K562 (cell line): ENCODE results near the gene TBC1D17. TPM values are rescaled to one million over a fixed set of nuclear protein-coding genes. Genes with fewer than 3 reads are reported as not detected.

Experiments used
- BRCA1 ChIP-seq, 2 experiments: fragments of 450-650 bp in 1 of 2; sonication (generic) in 1 of 2; formaldehyde crosslinking in 1 of 2; IDR thresholded peaks; 2 replicates each; pipeline versions ENCODE4 v1.5.0 to v1.6.1; 2017 to 2020; ENCODE audit warnings: mild to moderate bottlenecking in 1 of 2, missing genetic modification reagents in 1 of 2
- CBX8 ChIP-seq: fragments of 200-600 bp; sonication (generic); IDR thresholded peaks from 2 replicates; pipeline ENCODE4 v1.6.1; 2012; ENCODE audit warnings: borderline replicate concordance, mixed run types, low read depth, mild to moderate bottlenecking, moderate library complexity, mixed read lengths, low read length, control low read depth, inconsistent platforms; ENCODE audit not compliant: poor library complexity, severe bottlenecking; ENCODE audit errors: extremely low read depth
- TBP ChIP-seq: optimal IDR thresholded peaks from 2 replicates; pipeline ENCODE3; 2011; ENCODE audit warnings: low read depth, low read length, improper control_type of control experiment
- TGIF2 ChIP-seq: sonication (generic); formaldehyde crosslinking; IDR thresholded peaks from 2 replicates; pipeline ENCODE4 v1.8.1; 2022; ENCODE audit warnings: mild to moderate bottlenecking, missing genetic modification reagents, moderate library complexity
- ZNF232 ChIP-seq: sonication (generic); formaldehyde crosslinking; IDR thresholded peaks from 2 replicates; pipeline ENCODE4 v1.8.0; 2022; ENCODE audit warnings: mild to moderate bottlenecking, missing genetic modification reagents
- polyA plus RNA-seq, 8 experiments: library from polyadenylated mRNA; depleted of rRNA in 4 of 8; stranded (reverse) in 5 of 8; unstranded in 3 of 8; fragments of >200 nt; fragmentation: Nextera tagmentation in 2 of 8; fragmentation: Illumina TruSeq in 1 of 8; extraction: Ambion mirVana in 2 of 8; extraction: Trizol in 1 of 8; gene quantifications; 2 replicates each; pipeline versions ENCODE4 v1.2.1 to v1.2.3, GENCODE V29; 2011 to 2014; ENCODE audit warnings: inconsistent platforms in 1 of 8, missing spikeins in 1 of 8
- total RNA-seq, 7 experiments: library from RNA; depleted of rRNA in 6 of 7; stranded (reverse); fragments of >200 nt in 6 of 7; fragmentation: Illumina TruSeq in 2 of 7; extraction: Trizol in 2 of 7; gene quantifications; 2 replicates each; pipeline versions ENCODE4 v1.2.1 to v1.2.3, GENCODE V29; 2011 to 2021; ENCODE audit warnings: low replicate concordance in 1 of 7
- TF ChIP-seq, protein P1 (sequence below): IDR thresholded peaks from 3 replicates; pipeline ENCODE4 v1.6.1; 2011; ENCODE audit warnings: borderline replicate concordance, mild to moderate bottlenecking, moderate library complexity; ENCODE audit not compliant: insufficient read length; ENCODE audit errors: extremely low read depth
- TF ChIP-seq, protein P2 (sequence below): sonication (generic); formaldehyde crosslinking; IDR thresholded peaks from 2 replicates; pipeline ENCODE4 v1.8.0; 2022; ENCODE audit warnings: mild to moderate bottlenecking, missing genetic modification reagents
- TF ChIP-seq, protein P3 (sequence below): sonication (generic); formaldehyde crosslinking; IDR thresholded peaks from 2 replicates; pipeline ENCODE4 v1.8.0; 2022; ENCODE audit warnings: mild to moderate bottlenecking, missing genetic modification reagents
- TF ChIP-seq, protein P4 (sequence below): sonication (generic); formaldehyde crosslinking; IDR thresholded peaks from 2 replicates; pipeline ENCODE4 v1.8.1; 2022; ENCODE audit warnings: missing genetic modification reagents
- TF ChIP-seq, protein P5 (sequence below): fragments of 450-650 bp; formaldehyde crosslinking; IDR thresholded peaks from 2 replicates; pipeline ENCODE4 v1.4.0; 2020; ENCODE audit warnings: mild to moderate bottlenecking, moderate library complexity

TBC1D17 gene
- total and polyA plus RNA-seq, 9 of the 15 experiments (the other 6 are each of a cell fraction or from before 2014, with no cell fraction given): 0.42 to 16.0 (median 3.8) TPM

DNA sequence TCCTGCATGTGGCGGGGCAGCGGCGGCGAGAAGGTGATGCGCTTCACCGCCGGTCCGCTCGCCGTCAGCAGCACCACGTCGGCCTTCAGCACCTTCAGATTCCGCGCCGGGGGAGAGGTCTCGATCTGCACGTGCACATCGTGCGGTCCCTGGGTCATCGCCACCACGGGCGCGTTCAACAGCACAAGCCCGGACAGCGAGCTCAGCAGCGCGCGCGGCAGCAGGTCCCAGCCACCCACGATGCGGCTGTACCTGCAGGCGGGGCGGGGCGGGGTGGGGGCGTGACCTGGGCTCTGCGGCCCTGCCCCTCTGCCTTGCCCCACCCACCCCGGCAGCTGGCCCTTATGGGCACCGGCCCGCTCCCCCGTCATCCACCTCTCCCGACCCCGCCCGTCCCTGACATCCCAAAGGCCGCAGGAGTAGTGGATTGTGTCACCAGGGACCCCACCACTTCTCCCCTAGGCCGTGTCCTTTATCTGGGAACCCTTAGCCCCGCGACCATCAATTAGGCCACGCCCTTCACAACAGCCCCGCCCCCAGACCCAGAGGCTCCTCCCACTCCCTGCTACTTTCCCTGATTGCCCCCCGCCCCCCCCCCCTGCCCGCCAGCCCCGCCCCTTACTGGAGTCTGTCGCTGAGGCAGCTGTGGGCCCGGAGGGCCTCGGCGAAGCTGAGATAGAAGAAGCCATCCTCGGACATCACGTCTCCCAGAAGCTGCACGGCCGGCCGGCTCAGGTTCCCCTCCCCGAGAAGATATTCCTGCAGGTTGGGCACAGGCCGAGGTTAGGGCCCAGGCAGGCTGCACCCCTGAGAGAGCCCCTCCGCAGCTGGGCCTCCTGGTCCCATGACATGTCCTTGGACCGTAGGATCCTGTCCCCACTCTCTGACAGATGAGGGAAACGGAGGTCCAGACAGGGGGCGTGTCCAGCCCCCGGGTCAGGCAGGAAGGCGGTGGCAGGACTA, 13.1 kb downstream of the TBC1D17 start (continued):
- TF ChIP-seq BRCA1 (IDR thresholded peaks at IDR 0.05) (no peak), BRCA1 (CRISPR knock-in tag; IDR thresholded peaks at IDR 0.05) (no peak; the same call in 1 of the 2 replicates), TBP (no peak), CBX8 (no peak), TGIF2 (no peak; the same call in 1 of the 2 replicates), ZNF232 (CRISPR knock-in tag) (0 out of 2 replicates have a peak, but pooled peaks have one; percentile 15)
- TF ChIP-seq, protein P1, sequence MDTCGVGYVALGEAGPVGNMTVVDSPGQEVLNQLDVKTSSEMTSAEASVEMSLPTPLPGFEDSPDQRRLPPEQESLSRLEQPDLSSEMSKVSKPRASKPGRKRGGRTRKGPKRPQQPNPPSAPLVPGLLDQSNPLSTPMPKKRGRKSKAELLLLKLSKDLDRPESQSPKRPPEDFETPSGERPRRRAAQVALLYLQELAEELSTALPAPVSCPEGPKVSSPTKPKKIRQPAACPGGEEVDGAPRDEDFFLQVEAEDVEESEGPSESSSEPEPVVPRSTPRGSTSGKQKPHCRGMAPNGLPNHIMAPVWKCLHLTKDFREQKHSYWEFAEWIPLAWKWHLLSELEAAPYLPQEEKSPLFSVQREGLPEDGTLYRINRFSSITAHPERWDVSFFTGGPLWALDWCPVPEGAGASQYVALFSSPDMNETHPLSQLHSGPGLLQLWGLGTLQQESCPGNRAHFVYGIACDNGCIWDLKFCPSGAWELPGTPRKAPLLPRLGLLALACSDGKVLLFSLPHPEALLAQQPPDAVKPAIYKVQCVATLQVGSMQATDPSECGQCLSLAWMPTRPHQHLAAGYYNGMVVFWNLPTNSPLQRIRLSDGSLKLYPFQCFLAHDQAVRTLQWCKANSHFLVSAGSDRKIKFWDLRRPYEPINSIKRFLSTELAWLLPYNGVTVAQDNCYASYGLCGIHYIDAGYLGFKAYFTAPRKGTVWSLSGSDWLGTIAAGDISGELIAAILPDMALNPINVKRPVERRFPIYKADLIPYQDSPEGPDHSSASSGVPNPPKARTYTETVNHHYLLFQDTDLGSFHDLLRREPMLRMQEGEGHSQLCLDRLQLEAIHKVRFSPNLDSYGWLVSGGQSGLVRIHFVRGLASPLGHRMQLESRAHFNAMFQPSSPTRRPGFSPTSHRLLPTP: peak; percentile 13
- TF ChIP-seq, protein P2, sequence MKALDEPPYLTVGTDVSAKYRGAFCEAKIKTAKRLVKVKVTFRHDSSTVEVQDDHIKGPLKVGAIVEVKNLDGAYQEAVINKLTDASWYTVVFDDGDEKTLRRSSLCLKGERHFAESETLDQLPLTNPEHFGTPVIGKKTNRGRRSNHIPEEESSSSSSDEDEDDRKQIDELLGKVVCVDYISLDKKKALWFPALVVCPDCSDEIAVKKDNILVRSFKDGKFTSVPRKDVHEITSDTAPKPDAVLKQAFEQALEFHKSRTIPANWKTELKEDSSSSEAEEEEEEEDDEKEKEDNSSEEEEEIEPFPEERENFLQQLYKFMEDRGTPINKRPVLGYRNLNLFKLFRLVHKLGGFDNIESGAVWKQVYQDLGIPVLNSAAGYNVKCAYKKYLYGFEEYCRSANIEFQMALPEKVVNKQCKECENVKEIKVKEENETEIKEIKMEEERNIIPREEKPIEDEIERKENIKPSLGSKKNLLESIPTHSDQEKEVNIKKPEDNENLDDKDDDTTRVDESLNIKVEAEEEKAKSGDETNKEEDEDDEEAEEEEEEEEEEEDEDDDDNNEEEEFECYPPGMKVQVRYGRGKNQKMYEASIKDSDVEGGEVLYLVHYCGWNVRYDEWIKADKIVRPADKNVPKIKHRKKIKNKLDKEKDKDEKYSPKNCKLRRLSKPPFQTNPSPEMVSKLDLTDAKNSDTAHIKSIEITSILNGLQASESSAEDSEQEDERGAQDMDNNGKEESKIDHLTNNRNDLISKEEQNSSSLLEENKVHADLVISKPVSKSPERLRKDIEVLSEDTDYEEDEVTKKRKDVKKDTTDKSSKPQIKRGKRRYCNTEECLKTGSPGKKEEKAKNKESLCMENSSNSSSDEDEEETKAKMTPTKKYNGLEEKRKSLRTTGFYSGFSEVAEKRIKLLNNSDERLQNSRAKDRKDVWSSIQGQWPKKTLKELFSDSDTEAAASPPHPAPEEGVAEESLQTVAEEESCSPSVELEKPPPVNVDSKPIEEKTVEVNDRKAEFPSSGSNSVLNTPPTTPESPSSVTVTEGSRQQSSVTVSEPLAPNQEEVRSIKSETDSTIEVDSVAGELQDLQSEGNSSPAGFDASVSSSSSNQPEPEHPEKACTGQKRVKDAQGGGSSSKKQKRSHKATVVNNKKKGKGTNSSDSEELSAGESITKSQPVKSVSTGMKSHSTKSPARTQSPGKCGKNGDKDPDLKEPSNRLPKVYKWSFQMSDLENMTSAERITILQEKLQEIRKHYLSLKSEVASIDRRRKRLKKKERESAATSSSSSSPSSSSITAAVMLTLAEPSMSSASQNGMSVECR (CRISPR knock-in tag): peak; percentile 85
- TF ChIP-seq, protein P3, sequence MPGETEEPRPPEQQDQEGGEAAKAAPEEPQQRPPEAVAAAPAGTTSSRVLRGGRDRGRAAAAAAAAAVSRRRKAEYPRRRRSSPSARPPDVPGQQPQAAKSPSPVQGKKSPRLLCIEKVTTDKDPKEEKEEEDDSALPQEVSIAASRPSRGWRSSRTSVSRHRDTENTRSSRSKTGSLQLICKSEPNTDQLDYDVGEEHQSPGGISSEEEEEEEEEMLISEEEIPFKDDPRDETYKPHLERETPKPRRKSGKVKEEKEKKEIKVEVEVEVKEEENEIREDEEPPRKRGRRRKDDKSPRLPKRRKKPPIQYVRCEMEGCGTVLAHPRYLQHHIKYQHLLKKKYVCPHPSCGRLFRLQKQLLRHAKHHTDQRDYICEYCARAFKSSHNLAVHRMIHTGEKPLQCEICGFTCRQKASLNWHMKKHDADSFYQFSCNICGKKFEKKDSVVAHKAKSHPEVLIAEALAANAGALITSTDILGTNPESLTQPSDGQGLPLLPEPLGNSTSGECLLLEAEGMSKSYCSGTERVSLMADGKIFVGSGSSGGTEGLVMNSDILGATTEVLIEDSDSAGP (CRISPR knock-in tag): no peak
- TF ChIP-seq, protein P4, sequence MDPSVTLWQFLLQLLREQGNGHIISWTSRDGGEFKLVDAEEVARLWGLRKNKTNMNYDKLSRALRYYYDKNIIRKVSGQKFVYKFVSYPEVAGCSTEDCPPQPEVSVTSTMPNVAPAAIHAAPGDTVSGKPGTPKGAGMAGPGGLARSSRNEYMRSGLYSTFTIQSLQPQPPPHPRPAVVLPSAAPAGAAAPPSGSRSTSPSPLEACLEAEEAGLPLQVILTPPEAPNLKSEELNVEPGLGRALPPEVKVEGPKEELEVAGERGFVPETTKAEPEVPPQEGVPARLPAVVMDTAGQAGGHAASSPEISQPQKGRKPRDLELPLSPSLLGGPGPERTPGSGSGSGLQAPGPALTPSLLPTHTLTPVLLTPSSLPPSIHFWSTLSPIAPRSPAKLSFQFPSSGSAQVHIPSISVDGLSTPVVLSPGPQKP (CRISPR knock-in tag): 0 out of 2 replicates have a peak, but pooled peaks have one; percentile 28
- TF ChIP-seq, protein P5, sequence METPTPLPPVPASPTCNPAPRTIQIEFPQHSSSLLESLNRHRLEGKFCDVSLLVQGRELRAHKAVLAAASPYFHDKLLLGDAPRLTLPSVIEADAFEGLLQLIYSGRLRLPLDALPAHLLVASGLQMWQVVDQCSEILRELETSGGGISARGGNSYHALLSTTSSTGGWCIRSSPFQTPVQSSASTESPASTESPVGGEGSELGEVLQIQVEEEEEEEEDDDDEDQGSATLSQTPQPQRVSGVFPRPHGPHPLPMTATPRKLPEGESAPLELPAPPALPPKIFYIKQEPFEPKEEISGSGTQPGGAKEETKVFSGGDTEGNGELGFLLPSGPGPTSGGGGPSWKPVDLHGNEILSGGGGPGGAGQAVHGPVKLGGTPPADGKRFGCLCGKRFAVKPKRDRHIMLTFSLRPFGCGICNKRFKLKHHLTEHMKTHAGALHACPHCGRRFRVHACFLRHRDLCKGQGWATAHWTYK (CRISPR knock-in tag): no peak
